ENCODE results near the gene CSTPP1.

CSTPP1 gene

DNA sequence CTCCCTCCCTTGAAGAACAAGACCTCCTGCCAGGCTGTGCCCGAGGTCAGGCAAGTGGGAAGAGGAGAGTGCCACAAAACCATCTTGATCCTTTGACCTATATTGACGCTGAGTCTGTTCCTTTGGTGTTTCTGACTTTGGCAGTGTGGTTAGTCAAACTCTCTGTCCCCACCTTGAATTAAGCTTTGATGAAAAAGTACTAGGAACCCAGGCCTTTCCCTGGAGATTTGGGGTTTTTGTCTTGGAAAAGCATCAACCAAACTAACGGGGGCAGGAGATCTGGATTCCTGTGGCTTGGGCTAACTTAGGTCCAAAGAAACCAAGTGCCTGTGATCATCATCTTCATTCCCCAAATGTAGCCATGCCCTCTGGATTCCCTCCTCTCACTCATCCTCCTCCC, 199.8 kb downstream of the CSTPP1 start:
- DNase-seq (ENCODE audit: low spot score) = no peak
- in situ Hi-C loops (cut with MboI; ENCODE audit: low pct_unique_long_range_greater_than_20kb, low sequenced_read_pairs, unreplicated experiment) = no loop called here
- TF ChIP-seq, protein P1, sequence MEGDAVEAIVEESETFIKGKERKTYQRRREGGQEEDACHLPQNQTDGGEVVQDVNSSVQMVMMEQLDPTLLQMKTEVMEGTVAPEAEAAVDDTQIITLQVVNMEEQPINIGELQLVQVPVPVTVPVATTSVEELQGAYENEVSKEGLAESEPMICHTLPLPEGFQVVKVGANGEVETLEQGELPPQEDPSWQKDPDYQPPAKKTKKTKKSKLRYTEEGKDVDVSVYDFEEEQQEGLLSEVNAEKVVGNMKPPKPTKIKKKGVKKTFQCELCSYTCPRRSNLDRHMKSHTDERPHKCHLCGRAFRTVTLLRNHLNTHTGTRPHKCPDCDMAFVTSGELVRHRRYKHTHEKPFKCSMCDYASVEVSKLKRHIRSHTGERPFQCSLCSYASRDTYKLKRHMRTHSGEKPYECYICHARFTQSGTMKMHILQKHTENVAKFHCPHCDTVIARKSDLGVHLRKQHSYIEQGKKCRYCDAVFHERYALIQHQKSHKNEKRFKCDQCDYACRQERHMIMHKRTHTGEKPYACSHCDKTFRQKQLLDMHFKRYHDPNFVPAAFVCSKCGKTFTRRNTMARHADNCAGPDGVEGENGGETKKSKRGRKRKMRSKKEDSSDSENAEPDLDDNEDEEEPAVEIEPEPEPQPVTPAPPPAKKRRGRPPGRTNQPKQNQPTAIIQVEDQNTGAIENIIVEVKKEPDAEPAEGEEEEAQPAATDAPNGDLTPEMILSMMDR (IDR thresholded peaks at IDR 0.05; ENCODE audit: extremely low read depth, insufficient read depth, missing control alignments) = no peak

DNA sequence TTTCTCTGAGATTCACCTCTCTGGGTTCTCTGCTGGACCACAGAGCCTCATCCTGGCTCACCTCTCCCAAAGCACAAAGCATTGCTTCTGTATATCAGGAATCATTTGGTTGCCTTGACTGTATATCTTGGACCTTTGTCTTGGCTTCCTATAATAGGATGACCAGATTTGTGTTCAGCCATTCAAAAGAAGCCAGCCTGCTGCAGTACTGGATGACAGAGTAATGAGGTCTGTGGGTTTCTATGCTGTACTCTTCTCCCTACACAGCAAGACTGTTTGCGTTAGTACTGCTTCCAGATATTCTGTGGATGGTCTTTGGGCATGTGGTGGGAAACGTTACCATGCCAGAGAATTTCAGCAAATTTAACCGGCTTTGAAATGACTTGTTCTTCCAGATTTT, 200.4 kb downstream of the CSTPP1 start:
- TF ChIP-seq, protein P1 (IDR thresholded peaks at IDR 0.05; ENCODE audit: extremely low read depth, insufficient read depth, missing control alignments) = no peak
- in situ Hi-C loops (cut with MboI; ENCODE audit: low pct_unique_long_range_greater_than_20kb, low sequenced_read_pairs, unreplicated experiment) = no loop called here

DNA sequence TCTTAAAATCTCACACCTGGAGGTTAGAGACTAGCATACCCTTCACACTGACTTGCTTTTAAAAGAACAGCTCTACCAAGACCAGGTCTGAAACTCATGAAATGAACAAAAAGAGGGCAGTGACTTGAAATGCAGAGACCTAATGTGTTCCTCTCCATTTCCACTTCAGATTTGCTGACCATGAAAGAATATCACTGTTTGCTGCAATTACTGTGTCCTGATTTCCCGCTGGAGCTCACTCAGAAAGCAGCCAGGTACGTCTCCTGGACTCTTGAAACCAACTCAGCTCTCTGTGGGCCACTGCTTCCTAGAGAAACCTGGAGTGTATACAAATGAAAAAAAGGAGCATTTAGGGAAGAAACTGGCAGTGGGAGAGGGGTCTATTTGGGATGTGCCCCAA, 200.9 kb downstream of the CSTPP1 start:
- DNase-seq (ENCODE audit: low spot score) = no peak
- in situ Hi-C loops (cut with MboI; ENCODE audit: low pct_unique_long_range_greater_than_20kb, low sequenced_read_pairs, unreplicated experiment) = no loop called here
- TF ChIP-seq, protein P1 (IDR thresholded peaks at IDR 0.05; ENCODE audit: extremely low read depth, insufficient read depth, missing control alignments) = no peak

More for the DNA sequence above, 200.4 kb downstream of the CSTPP1 start:
- no peak for DNase-seq (ENCODE audit: low spot score)

DNA sequence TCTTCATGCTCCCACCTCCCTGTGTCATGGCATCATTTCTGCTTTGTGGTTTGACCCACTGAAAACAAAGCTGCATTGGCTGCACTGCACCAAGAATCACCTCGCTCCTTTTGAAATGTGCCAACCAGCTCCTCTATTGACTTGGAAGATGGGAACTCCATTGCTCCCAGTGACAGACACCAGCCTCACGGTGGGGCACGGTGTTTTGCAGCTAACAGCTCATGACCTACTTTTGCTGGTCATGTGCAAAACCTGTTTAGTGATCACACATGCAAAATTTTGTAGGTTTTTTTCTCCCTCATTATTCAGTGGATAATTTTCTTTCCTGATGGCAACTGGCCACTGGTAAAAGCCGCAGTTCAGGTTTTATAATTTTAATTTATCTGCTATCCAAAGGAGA, 203.3 kb downstream of the CSTPP1 start:
- no peak for DNase-seq (ENCODE audit: low spot score)
- in situ Hi-C loops (cut with MboI; ENCODE audit: low pct_unique_long_range_greater_than_20kb, low sequenced_read_pairs, unreplicated experiment) = no loop called here
- TF ChIP-seq, protein P1 (IDR thresholded peaks at IDR 0.05; ENCODE audit: extremely low read depth, insufficient read depth, missing control alignments) = no peak

DNA sequence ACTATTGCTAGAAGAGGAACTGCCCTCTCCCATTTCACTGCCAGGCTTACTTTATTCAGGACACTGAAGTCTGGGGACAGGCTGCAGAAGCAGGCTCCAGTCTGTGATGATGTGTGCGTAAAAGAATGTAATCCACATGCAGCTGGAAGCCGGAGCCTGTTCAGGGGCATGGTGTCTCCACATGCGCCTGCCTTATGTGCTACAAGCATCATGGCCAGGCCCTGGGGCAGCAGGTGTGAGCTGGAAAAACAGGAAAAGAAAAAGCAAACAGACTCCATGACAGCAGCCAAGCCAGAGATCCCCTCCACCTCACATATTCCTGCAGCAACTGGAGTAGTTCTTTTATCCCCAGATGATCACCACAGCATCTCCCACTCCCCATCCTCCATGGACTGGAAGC, 206.8 kb downstream of the CSTPP1 start:
- in situ Hi-C loops (cut with MboI; ENCODE audit: low pct_unique_long_range_greater_than_20kb, low sequenced_read_pairs, unreplicated experiment) = no loop called here
- DNase-seq (ENCODE audit: low spot score) = no peak
- TF ChIP-seq, protein P1 (IDR thresholded peaks at IDR 0.05; ENCODE audit: extremely low read depth, insufficient read depth, missing control alignments) = no peak

DNA sequence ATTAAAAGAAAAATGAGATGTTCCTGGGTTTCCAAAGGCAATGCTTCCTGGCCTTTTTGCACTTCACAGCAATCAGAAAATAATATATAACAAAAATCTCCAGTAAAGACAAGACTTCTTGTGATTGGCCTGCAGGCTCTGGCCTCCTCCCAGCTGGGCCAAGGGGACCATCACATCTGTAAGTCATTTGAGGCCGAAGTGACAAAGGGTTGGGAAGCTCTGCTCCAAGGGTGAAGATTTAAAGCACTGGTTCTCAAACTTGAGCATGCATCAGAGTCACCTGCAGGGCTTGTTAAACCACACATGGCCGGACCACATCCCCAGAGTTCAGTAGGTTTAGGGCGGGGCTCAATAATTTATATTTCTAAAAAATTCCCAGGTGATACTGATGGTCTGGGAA, 208.0 kb downstream of the CSTPP1 start:
- DNase-seq (ENCODE audit: low spot score) = no peak
- in situ Hi-C loops (cut with MboI; ENCODE audit: low pct_unique_long_range_greater_than_20kb, low sequenced_read_pairs, unreplicated experiment) = no loop called here
- TF ChIP-seq, protein P1 (IDR thresholded peaks at IDR 0.05; ENCODE audit: extremely low read depth, insufficient read depth, missing control alignments) = no peak

DNA sequence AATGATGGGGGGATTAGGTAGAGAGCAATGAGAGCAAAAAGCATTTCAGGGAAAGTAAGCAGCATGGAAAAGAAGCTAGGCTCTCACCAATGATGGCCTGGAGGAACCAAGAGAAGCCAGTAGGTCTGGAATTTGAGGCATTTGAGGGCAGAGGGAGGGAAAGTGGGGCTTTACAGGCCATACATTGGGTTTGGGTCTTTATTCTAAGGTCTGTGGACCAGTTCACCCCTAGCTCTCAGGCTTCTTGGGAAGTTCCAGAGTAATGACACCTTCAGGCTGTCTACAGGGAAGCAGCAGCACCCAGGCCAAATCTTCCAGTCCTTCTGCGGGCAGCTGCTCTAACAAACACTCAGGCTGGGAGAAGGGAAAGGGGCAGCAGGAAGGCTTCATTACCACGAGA, 210.7 kb downstream of the CSTPP1 start:
- in situ Hi-C loops (cut with MboI; ENCODE audit: low pct_unique_long_range_greater_than_20kb, low sequenced_read_pairs, unreplicated experiment) = no loop called here
- TF ChIP-seq, protein P1 (IDR thresholded peaks at IDR 0.05; ENCODE audit: extremely low read depth, insufficient read depth, missing control alignments) = no peak
- no peak for DNase-seq (ENCODE audit: low spot score)

Data from GM13977 (cell line).